DND-41 (cell line): ENCODE results near the gene HELZ2.

Source experiments
- ATAC-seq: fragments of 200-7000 bp; cut with Tn5 transposase; 3 replicates; pipeline ENCODE4 v1.9.1; 2021; ENCODE audit warnings: low read depth; ENCODE audit not compliant: insufficient read depth
- DNase-seq: peaks from one replicate; pipeline ENCODE4 v3.0.0-alpha.2; 2020
- H2AFZ ChIP-seq: 2 replicates; pipeline ENCODE4 v1.6.0; 2012; ENCODE audit warnings: low read depth, low read length
- H3K27ac ChIP-seq: 2 replicates; pipeline ENCODE4 v1.5.1; 2012; ENCODE audit warnings: low read length, inconsistent platforms
- H3K27me3 ChIP-seq: fragments of 200-600 bp; sonication (generic); 2 replicates; pipeline ENCODE4 v1.6.0; 2012; ENCODE audit warnings: low read length, mild to moderate bottlenecking, inconsistent platforms; ENCODE audit not compliant: insufficient read depth, poor library complexity
- H3K36me3 ChIP-seq: 2 replicates; pipeline ENCODE4 v1.5.1; 2012; ENCODE audit warnings: low read length, inconsistent platforms; ENCODE audit not compliant: insufficient read depth
- H3K4me1 ChIP-seq: 2 replicates; pipeline ENCODE4 v1.5.1; 2012; ENCODE audit warnings: mild to moderate bottlenecking, low read length; ENCODE audit not compliant: insufficient read depth
- H3K4me2 ChIP-seq: 2 replicates; pipeline ENCODE4 v1.6.0; 2012; ENCODE audit warnings: mild to moderate bottlenecking, moderate library complexity, low read length, inconsistent platforms; ENCODE audit not compliant: insufficient read depth
- H3K4me3 ChIP-seq, 2 experiments: fragments of 200-600 bp in 1 of 2; shearing (Covaris generic) in 1 of 2; 2 replicates each; pipeline ENCODE4 v1.5.1; 2012 to 2016; ENCODE audit warnings: inconsistent platforms in 2 of 2, low read length in 2 of 2, mild to moderate bottlenecking in 2 of 2, low read depth in 1 of 2, moderate library complexity in 1 of 2
- H3K79me2 ChIP-seq: 2 replicates; pipeline ENCODE4 v1.6.0; 2012; ENCODE audit warnings: low read length, inconsistent platforms; ENCODE audit not compliant: insufficient read depth
- H3K9ac ChIP-seq: 2 replicates; pipeline ENCODE4 v1.6.0; 2012; ENCODE audit warnings: low read depth, mild to moderate bottlenecking, inconsistent platforms, low read length, moderate library complexity
- H3K9me3 ChIP-seq: 2 replicates; pipeline ENCODE4 v1.5.1; 2012; ENCODE audit warnings: low read length, moderate library complexity, mild to moderate bottlenecking, inconsistent platforms; ENCODE audit not compliant: insufficient read depth, severe bottlenecking
- H4K20me1 ChIP-seq: 2 replicates; pipeline ENCODE4 v1.6.0; 2012; ENCODE audit warnings: low read length; ENCODE audit not compliant: insufficient read depth
- CTCF ChIP-seq: IDR thresholded peaks from 2 replicates; pipeline ENCODE4 v1.5.1; 2012; ENCODE audit warnings: borderline replicate concordance, low read length, moderate library complexity, mild to moderate bottlenecking; ENCODE audit not compliant: poor library complexity, severe bottlenecking; ENCODE audit errors: extremely low read depth
- EZH2 ChIP-seq: IDR thresholded peaks from 3 replicates; pipeline ENCODE4 v1.6.1; 2012; ENCODE audit warnings: borderline replicate concordance, low read depth, mild to moderate bottlenecking, moderate library complexity, low read length, inconsistent platforms; ENCODE audit not compliant: severe bottlenecking

Gene HELZ2

GRCh38 chr20:63544241-63544957 lies 29.6 kb downstream of the HELZ2 start:
- Histone ChIP-seq H3K79me2 (no peaks in the 10 kb centered on the region), H3K36me3 (no peaks in the 10 kb centered on the region), H2AFZ (no peak overlapping the region), H4K20me1 (peaks cover 7% of the 10 kb centered on the region), H3K27me3 (peaks cover 4% of the 10 kb centered on the region), H3K9ac (no peak overlapping the region), H3K9me3 (no peaks in the 10 kb centered on the region), H3K4me2 (no peak overlapping the region), H3K27ac (no peak overlapping the region), H3K4me3 (no peak overlapping the region), H3K4me1 (no peaks in the 10 kb centered on the region)
- no peak for ATAC-seq
- no peak for TF ChIP-seq EZH2
- no peak for TF ChIP-seq CTCF
- DNase-seq, result no peak

- H3K9ac ChIP-seq, result no peak overlapping the region
- peaks cover 7% of the 10 kb centered on the region for H4K20me1 ChIP-seq
- DNase-seq (no peak), ATAC-seq (no peak)
- H3K79me2 ChIP-seq, result no peaks in the 10 kb centered on the region
- H3K4me1 ChIP-seq, result 0 out of 2 replicates have a peak, but pooled peaks cover 2% of the 10 kb centered on the region
- no peaks in the 10 kb centered on the region for H3K9me3 ChIP-seq
- peaks cover 3% of the 10 kb centered on the region for H3K27me3 ChIP-seq
- TF ChIP-seq CTCF (no peak), EZH2 (no peak)
- H3K27ac ChIP-seq, result no peak overlapping the region
- H3K4me2 ChIP-seq, result no peak overlapping the region
- no peaks in the 10 kb centered on the region for H3K36me3 ChIP-seq
- H2AFZ ChIP-seq, result no peak overlapping the region
- H3K4me3 ChIP-seq, result no peak overlapping the region
These were observed 30.3 kb downstream of the HELZ2 start for GRCh38 chr20:63543733-63544132.

GRCh38 chr20:63543131-63543530 lies 30.9 kb downstream of the HELZ2 start:
- TF ChIP-seq CTCF, result no peak
- Histone ChIP-seq H3K79me2 (no peaks in the 10 kb centered on the region), H3K4me3 (no peak overlapping the region), H2AFZ (no peak overlapping the region), H3K27me3 (no peaks in the 10 kb centered on the region), H3K9ac (no peak overlapping the region), H3K9me3 (no peaks in the 10 kb centered on the region), H3K4me1 (peaks cover 8% of the 10 kb centered on the region), H3K4me2 (no peak overlapping the region), H3K36me3 (no peaks in the 10 kb centered on the region), H3K27ac (no peak overlapping the region), H4K20me1 (peaks cover 7% of the 10 kb centered on the region)
- DNase-seq, result no peak
- no peak for ATAC-seq

- H3K27ac ChIP-seq, result no peak overlapping the region
- H4K20me1 ChIP-seq, result peaks cover 7% of the 10 kb centered on the region; the same call in 1 of the 2 replicates
- H3K4me3 ChIP-seq, result no peak overlapping the region
- no peaks in the 10 kb centered on the region for H3K27me3 ChIP-seq
- no peaks in the 10 kb centered on the region for H3K9me3 ChIP-seq
- H3K4me2 ChIP-seq, result no peak overlapping the region
- no peaks in the 10 kb centered on the region for H3K36me3 ChIP-seq
- H3K79me2 ChIP-seq, result no peaks in the 10 kb centered on the region
- ATAC-seq (no peak), DNase-seq (no peak)
- H2AFZ ChIP-seq, result no peak overlapping the region
- no peak overlapping the region for H3K9ac ChIP-seq
- peaks cover 12% of the 10 kb centered on the region for H3K4me1 ChIP-seq
- TF ChIP-seq EZH2, result no peak
- no peak for TF ChIP-seq CTCF
These were observed 31.3 kb downstream of the HELZ2 start for GRCh38 chr20:63542696-63543095.
